Muscle layer of colon (tissue), 2 donors: ENCODE measurements around the gene PPP4R2.

Experiments
- H3K27ac ChIP-seq: one replicate; pipeline ENCODE4 v1.7.0; 2013; ENCODE audit warnings: low read depth, mild to moderate bottlenecking, low read length, moderate library complexity
- H3K27me3 ChIP-seq, 2 donors: one replicate each; pipeline ENCODE4 v1.7.0; 2013; ENCODE audit warnings: low read length in 2 of 2, mild to moderate bottlenecking in 2 of 2; ENCODE audit not compliant: insufficient read depth in 2 of 2, control insufficient read depth in 1 of 2
- H3K36me3 ChIP-seq: one replicate; pipeline ENCODE4 v1.7.0; 2013; ENCODE audit warnings: mild to moderate bottlenecking, low read length; ENCODE audit not compliant: insufficient read depth
- H3K4me1 ChIP-seq: one replicate; pipeline ENCODE4 v1.7.0; 2013; ENCODE audit warnings: mild to moderate bottlenecking, low read length; ENCODE audit not compliant: insufficient read depth
- H3K4me3 ChIP-seq, 2 donors: one replicate each; pipeline ENCODE4 v1.7.0; 2013; ENCODE audit warnings: low read length in 2 of 2, low read depth in 1 of 2, mild to moderate bottlenecking in 1 of 2, moderate library complexity in 1 of 2
- H3K9ac ChIP-seq: one replicate; pipeline ENCODE4 v1.7.0; 2013; ENCODE audit warnings: low read length
- H3K9me3 ChIP-seq: one replicate; pipeline ENCODE4 v1.7.0; 2013; ENCODE audit warnings: mild to moderate bottlenecking, low read length
- donor health status: abdominal sarcoma.
- donor health status: Adenocarcinoma of cecum.

Gene PPP4R2

DNA sequence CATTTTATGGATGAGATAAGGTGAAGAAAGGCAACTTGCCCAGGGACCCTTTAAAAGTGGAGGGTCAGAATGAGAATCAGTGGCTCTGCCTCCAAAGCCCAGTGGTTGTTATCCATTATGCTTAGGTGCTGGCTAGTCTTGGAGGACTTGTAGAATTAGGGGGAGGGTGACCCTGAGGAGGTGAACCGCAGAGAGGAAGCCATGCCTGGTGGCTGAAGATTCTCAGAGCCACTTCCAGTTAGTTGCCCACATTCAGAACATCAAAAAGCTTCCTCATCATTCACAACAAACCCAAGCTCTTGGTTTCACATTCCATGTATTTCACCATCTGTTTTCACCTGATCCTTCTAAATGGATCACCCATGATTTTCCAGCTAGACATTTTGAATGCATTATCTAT lies 76.0 kb downstream of the PPP4R2 start:
- H3K27me3 ChIP-seq, result no peaks in the 10 kb centered on the region
- H3K9me3 ChIP-seq, result no peaks in the 10 kb centered on the region
- no peak overlapping the region for H3K4me3 ChIP-seq
- no peaks in the 10 kb centered on the region for H3K4me1 ChIP-seq
- no peak overlapping the region for H3K9ac ChIP-seq
- H3K27ac ChIP-seq, result no peak overlapping the region
- H3K36me3 ChIP-seq, result no peaks in the 10 kb centered on the region

DNA sequence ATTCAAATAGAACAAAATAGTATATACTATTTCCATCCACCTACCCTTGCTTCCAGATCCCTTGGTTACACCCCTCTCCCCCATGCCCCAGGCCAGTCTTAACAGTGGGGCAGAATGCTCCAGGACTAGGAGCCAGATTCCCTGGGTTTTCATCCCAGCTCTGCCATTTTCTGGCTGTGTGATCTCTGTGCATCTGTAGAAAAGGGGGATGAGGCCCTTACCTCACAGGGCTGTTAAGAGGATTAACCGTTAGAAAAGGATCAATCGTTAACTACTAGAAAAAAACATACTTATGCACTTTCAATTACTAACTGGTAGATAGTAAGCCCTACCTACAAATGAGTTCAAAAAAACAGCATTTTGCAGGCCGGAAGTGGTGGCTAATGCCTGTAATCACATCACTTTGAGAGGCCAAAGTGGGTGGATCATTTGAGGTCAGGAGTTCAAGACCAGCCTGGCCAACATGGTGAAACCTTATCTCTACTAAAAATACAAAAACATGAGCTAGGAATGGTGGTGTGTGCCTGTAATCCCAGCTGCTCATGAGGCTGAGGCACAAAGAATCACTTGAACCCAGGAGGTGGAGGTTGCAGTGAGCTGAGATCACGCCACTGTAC lies 76.6 kb downstream of the PPP4R2 start:
- Histone ChIP-seq H3K4me3 (no peak overlapping the region), H3K4me1 (no peaks in the 10 kb centered on the region), H3K27ac (no peak overlapping the region), H3K9ac (no peak overlapping the region), H3K36me3 (no peaks in the 10 kb centered on the region), H3K27me3 (no peaks in the 10 kb centered on the region), H3K9me3 (no peaks in the 10 kb centered on the region)

DNA sequence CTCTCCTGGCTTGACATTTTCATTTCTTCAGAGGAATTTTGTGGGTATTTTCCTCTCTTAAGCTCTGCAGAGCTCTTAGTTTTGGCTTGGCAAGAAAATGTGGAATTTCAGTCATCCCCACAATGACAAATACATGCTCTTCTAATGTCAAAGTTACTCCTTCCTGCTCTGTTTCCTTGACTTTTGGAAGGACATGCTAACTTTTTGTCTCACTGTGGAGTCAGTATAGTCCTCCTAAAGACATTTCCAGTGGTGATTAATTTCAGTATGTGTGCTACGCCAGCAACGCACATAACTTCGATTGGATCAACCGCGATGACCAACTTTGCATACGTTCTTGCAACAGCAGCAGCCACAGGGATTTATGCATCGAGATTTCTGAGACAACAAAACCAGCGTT lies 78.2 kb downstream of the PPP4R2 start:
- Histone ChIP-seq H3K4me1 (no peaks in the 10 kb centered on the region), H3K27me3 (no peaks in the 10 kb centered on the region), H3K27ac (no peak overlapping the region), H3K4me3 (no peak overlapping the region), H3K36me3 (no peaks in the 10 kb centered on the region), H3K9ac (no peak overlapping the region), H3K9me3 (no peaks in the 10 kb centered on the region)

DNA sequence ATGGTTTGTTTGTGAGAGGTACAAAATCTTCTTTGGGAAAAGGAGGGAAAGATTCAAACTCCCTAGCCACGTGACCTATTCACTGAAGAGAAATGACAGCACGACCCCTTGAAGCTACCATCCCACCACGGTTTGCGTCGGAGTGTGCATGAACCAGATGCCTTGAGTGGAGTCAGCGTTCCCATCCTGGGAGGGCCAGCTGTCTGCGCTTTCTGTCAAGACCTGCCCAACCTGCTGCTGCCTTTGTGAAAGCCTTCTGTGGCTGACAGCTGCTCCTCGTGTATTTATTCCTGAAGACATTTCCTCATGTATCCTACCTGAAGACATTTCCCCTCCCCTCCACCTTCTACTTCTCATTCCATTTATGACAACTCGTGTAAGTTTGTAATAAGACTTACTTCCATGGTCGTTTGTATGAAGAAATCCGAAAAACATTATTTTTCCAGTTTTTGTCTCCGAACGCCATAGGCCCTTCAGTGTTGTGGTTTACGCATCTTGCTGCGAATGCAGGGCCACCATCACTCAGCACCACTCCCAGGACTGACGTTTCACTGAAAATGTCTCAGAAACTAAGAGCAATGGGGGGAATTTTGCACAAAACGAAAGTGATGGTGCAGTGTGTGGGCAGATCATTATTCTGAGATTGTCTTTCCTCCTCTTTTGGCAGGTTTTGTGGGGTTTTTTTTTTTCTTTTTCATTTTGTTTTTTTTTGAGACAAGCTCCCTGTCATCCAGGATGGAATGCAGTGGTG lies 83.8 kb downstream of the PPP4R2 start:
- Histone ChIP-seq H3K27ac (no peak overlapping the region), H3K36me3 (no peaks in the 10 kb centered on the region), H3K27me3 (no peaks in the 10 kb centered on the region), H3K4me1 (no peaks in the 10 kb centered on the region), H3K9me3 (no peaks in the 10 kb centered on the region), H3K4me3 (no peak overlapping the region), H3K9ac (no peak overlapping the region)

DNA sequence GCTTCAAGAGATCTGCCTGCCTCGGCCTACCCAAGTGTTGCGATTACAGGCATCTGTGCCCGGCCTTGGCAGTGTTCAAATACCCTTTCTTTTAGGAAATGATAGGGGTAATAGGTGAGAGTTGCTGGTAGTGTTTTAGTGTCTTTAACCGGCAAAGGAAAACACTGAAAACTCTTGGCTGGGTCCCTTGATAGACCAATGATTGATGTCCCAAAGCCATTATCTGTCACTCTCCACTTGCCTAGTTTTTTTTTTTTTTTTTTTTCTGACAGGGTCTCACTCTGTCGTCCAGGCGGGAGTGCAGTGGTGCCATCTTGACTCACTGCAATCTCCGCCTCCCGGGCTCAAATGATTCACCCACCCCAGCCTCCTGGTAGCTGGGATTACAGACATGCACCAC lies 84.5 kb downstream of the PPP4R2 start:
- no peak overlapping the region for H3K27ac ChIP-seq
- no peak overlapping the region for H3K4me3 ChIP-seq
- H3K4me1 ChIP-seq, result no peaks in the 10 kb centered on the region
- H3K9me3 ChIP-seq, result no peaks in the 10 kb centered on the region
- H3K36me3 ChIP-seq, result no peaks in the 10 kb centered on the region
- H3K27me3 ChIP-seq, result no peaks in the 10 kb centered on the region
- H3K9ac ChIP-seq, result no peak overlapping the region

DNA sequence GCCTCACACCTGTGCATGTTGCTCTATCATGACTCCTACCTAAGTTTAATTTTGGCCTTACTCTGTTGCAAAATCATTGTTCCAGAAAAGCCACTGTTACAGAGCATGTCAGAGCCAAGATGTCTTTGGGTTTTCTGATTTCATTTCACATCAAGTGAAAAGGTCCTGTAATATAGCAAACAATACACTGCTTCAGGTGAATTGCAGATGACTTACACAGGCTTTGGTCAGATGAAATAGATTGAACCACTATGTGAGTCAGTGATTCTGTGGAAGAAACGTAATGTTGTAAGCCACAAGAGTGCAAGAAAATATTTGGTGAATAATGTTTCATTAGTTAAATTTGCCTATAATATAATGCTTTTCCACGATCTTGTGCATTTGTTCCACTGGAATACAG lies 87.6 kb downstream of the PPP4R2 start:
- Histone ChIP-seq H3K27ac (no peak overlapping the region), H3K4me3 (no peak overlapping the region), H3K4me1 (no peaks in the 10 kb centered on the region), H3K27me3 (no peaks in the 10 kb centered on the region), H3K9ac (no peak overlapping the region), H3K9me3 (no peaks in the 10 kb centered on the region), H3K36me3 (no peaks in the 10 kb centered on the region)

DNA sequence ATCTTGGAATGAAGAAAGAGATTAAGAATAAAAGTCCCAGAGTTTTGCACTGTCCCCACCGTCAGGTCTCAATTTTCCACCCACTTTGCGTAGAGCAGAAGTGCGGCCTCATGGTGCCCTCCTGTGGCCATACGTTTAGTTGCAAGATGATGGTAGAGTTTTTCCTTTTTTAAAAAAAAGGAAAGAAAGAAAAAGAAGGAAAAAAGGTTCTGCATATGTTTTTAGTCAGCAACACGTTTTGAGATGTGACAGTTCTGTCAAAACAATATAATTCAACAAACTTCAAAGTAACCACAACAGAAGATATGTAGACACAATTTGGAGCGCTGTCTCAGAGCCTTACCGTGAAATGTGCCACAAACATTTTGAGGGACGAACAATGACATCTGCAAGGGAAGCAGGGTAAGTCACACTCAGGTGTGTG lies 89.5 kb downstream of the PPP4R2 start:
- Histone ChIP-seq H3K36me3 (no peaks in the 10 kb centered on the region), H3K9ac (no peak overlapping the region)

DNA sequence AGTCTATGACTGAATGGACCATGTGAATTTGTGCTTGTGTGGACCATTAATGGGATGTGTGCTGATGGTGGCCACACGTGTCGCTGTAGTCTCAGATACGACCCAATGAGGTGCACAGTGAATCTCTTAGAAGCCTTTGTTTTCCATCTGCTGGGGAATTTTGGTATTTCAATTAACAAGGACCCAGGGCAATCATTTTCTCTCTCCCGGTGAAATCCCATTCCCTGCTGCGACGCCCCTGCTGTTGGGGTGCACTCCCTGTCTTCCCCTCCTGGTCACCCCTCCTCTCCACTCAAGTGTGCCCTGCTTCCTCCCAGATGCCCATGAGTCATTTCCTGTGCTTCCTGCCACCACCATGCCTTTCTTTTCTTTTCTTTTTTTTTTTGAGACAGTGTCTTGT lies 97.5 kb downstream of the PPP4R2 start:
- Histone ChIP-seq H3K9me3 (no peaks in the 10 kb centered on the region), H3K4me1 (no peaks in the 10 kb centered on the region), H3K27ac (no peak overlapping the region), H3K4me3 (no peak overlapping the region), H3K36me3 (no peaks in the 10 kb centered on the region), H3K9ac (no peak overlapping the region), H3K27me3 (no peaks in the 10 kb centered on the region)

More for the DNA sequence above, 89.5 kb downstream of the PPP4R2 start:
- Histone ChIP-seq H3K27ac (no peak overlapping the region), H3K27me3 (no peaks in the 10 kb centered on the region), H3K4me1 (no peaks in the 10 kb centered on the region), H3K4me3 (no peak overlapping the region), H3K9me3 (no peaks in the 10 kb centered on the region)

DNA sequence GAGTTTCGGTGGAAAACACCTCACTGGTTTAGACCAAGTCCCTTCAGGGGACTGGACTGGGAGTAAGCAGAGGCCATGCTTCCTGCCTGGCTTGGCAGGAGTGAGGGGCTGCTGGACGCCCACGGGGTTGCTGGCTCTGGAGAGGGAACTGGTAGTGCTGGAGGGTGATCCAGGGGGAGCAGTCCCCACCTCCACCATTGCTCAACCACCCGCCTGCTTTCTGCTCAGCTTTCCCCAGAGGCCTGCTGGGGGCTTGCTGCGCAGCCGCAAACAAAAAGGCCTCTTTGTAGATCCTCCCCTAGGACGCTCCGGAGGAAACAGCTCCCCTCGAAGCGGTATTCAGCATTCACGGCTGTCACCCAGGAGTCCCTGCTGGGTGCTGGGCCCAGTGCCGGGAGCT lies 98.3 kb downstream of the PPP4R2 start:
- H3K9me3 ChIP-seq, result no peaks in the 10 kb centered on the region
- no peak overlapping the region for H3K27ac ChIP-seq
- no peak overlapping the region for H3K9ac ChIP-seq
- no peak overlapping the region for H3K4me3 ChIP-seq
- H3K36me3 ChIP-seq, result no peaks in the 10 kb centered on the region
- H3K27me3 ChIP-seq, result no peaks in the 10 kb centered on the region
- H3K4me1 ChIP-seq, result no peaks in the 10 kb centered on the region

DNA sequence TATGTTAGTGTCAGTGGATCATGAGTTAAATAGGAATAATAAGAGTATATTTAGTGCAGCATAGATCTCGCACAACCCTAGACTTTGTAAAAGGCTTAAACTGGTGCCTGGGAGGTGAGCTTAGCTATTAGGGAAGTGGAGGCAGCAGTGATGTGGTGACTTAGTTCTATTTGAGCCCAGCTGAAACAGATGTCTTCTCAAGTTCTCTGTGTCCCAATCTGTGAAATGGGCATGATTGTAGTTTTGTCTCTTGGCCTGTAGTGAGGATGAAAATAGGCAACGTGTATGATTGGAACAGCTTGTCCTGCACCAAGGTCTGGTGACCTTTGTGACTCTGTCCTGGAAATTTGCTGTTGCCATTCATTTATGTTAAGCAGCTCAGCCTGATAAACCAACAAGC lies 99.6 kb downstream of the PPP4R2 start:
- Histone ChIP-seq H3K36me3 (no peaks in the 10 kb centered on the region), H3K27me3 (no peaks in the 10 kb centered on the region), H3K9ac (no peak overlapping the region), H3K4me1 (peaks cover 5% of the 10 kb centered on the region), H3K27ac (no peak overlapping the region), H3K4me3 (no peak overlapping the region), H3K9me3 (no peaks in the 10 kb centered on the region)

DNA sequence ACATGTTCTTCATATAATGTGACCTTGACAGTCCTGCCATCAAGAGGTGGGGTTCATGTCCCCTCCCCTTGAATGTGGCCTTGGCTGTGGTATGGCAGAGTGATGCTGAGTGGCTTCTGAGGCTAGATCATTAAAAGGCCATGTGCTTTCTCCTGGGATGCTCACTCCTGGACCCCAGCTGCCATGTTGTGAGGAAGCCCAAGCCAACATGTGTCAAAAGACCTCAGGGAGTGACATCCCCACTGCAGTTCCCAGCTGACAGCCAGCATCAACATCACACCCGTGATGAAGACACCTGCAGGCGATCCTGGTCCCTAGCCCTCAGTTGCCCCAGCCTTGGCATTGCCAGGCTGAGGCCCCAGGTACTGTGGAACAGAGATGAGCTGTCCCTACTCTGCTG lies 101.4 kb downstream of the PPP4R2 start:
- Histone ChIP-seq H3K4me3 (no peak overlapping the region), H3K9ac (no peak overlapping the region), H3K36me3 (no peaks in the 10 kb centered on the region), H3K27me3 (no peaks in the 10 kb centered on the region), H3K4me1 (peaks cover 8% of the 10 kb centered on the region), H3K27ac (no peak overlapping the region), H3K9me3 (no peaks in the 10 kb centered on the region)

DNA sequence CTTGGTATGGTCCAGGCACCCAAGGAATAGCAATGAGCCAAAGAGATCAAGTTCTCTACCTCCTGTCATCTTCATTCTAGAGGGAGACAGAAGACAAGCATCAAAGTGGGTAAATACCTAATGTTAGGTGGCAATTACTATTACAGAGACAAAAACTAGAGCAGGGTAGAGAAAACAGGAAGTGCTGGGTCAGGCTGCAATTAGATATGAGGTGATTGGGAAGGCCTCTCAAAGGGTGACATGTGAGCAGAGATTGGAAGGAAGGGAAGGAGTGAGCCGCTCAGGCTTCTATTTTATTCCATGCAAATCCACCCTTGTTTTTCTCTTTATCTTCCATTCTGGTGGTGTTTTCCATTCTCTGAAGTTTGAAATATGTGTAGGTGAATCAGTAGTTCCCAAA lies 102.3 kb downstream of the PPP4R2 start:
- no peak overlapping the region for H3K9ac ChIP-seq
- no peaks in the 10 kb centered on the region for H3K36me3 ChIP-seq
- H3K9me3 ChIP-seq, result no peaks in the 10 kb centered on the region
- no peaks in the 10 kb centered on the region for H3K27me3 ChIP-seq
- H3K4me1 ChIP-seq, result peaks cover 8% of the 10 kb centered on the region
- no peak overlapping the region for H3K4me3 ChIP-seq
- no peak overlapping the region for H3K27ac ChIP-seq
